Activated naive CD4-positive, alpha-beta T cell treated with anti-CD3 and anti-CD28 coated beads, Interleukin-2, amount 10 ng/mL, durations not matched to agents 7 days and 5 days (primary cell): ENCODE results near the gene SBF1.
"Not testable (repeated sequence)": the region's sequence is repeated elsewhere in the genome, so short reads cannot be mapped to it uniquely, and the experiment has no call there.

Experiments used
- CTCF ChIA-PET: fragments of 350-600 bp; sonication (Branson Sonifier 250); formaldehyde crosslinking; loops from one replicate; lab custom pipeline; 2021; ENCODE audit warnings: antibody characterized with exemption; lab: Charles Lee
- DNase-seq: peaks from one replicate; pipeline ENCODE4 v3.0.0-alpha.2; 2020
- H3K27ac Mint-ChIP-seq: one replicate; pipeline ENCODE4 v1.8.0; 2021; ENCODE audit warnings: mild to moderate bottlenecking, moderate library complexity, mixed read lengths
- H3K27me3 Mint-ChIP-seq: one replicate; pipeline ENCODE4 v1.8.0; 2021; ENCODE audit warnings: mild to moderate bottlenecking, mixed read lengths
- H3K36me3 Mint-ChIP-seq: one replicate; pipeline ENCODE4 v1.8.0; 2021; ENCODE audit warnings: mixed read lengths
- H3K4me1 Mint-ChIP-seq: one replicate; pipeline ENCODE4 v1.8.0; 2021; ENCODE audit warnings: mixed read lengths
- H3K4me3 Mint-ChIP-seq: one replicate; pipeline ENCODE4 v1.8.0; 2021; ENCODE audit warnings: mild to moderate bottlenecking, moderate library complexity, mixed read lengths
- H3K9me3 Mint-ChIP-seq: one replicate; pipeline ENCODE4 v1.8.0; 2021; ENCODE audit warnings: mixed read lengths

The SBF1 gene, protein sequence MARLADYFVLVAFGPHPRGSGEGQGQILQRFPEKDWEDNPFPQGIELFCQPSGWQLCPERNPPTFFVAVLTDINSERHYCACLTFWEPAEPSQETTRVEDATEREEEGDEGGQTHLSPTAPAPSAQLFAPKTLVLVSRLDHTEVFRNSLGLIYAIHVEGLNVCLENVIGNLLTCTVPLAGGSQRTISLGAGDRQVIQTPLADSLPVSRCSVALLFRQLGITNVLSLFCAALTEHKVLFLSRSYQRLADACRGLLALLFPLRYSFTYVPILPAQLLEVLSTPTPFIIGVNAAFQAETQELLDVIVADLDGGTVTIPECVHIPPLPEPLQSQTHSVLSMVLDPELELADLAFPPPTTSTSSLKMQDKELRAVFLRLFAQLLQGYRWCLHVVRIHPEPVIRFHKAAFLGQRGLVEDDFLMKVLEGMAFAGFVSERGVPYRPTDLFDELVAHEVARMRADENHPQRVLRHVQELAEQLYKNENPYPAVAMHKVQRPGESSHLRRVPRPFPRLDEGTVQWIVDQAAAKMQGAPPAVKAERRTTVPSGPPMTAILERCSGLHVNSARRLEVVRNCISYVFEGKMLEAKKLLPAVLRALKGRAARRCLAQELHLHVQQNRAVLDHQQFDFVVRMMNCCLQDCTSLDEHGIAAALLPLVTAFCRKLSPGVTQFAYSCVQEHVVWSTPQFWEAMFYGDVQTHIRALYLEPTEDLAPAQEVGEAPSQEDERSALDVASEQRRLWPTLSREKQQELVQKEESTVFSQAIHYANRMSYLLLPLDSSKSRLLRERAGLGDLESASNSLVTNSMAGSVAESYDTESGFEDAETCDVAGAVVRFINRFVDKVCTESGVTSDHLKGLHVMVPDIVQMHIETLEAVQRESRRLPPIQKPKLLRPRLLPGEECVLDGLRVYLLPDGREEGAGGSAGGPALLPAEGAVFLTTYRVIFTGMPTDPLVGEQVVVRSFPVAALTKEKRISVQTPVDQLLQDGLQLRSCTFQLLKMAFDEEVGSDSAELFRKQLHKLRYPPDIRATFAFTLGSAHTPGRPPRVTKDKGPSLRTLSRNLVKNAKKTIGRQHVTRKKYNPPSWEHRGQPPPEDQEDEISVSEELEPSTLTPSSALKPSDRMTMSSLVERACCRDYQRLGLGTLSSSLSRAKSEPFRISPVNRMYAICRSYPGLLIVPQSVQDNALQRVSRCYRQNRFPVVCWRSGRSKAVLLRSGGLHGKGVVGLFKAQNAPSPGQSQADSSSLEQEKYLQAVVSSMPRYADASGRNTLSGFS (N-terminal part only)

DNA sequence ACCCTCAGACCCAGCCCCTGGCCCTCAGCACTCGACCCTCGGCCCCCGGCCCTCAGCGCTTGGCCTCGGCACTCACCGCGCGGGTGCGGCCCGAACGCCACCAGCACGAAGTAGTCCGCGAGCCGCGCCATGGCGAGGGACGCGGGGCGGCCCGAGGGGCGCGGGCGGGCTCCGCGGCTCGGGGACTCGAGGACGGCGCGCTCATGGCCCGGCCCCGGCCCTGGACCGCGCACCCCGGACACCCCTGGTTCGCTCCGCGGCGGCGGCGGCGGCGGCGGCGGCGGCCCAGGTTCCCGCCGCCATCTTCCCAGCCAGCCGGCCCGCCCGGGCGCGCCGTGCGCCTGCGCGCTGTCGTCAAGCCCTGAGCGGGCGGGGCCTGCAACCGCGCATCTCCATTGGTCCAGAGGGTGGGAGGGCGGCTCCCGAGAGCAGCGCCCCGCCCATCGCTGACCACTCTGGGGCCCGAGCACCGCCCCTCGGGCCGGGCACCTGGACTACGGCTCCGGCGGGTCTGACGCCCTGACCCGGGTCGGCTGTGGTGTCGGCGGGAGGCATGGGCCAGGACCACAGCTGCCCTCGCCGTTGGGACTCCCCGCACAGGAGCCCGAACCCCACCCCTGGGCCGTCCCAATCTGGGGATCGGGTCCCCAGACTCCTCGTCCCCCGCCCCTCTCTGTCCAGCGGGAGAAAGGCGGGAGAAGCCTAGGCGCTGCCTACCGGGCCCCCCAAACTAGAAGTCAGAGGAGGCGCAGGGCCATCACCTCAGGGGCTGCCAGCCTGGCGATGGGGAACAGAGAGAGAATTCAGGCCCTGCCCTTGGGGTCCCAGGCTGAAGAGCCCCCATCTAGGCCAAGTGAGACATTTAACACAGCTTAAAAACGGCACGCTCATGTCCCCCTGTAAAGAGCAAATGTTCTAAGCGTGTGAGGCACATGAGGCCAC lies at the start of gene SBF1:
Gene SBF1, minus strand, starts transcription at position 326 of the 942 bp plus-strand sequence. Its CDS starts 195 bp downstream, at position 131.
- CTCF ChIA-PET, result interaction anchor here (1.8 to 3.1 kb wide), 3 partner anchors 18 to 146 kb away, joined by 5 to 14 read pairs (median 5); no protein-coding TSS in a partner anchor
- H3K27me3 Mint-ChIP-seq, result peaks cover 34% of the 10 kb centered on the region
- H3K4me3 Mint-ChIP-seq, result peak within 1 kb of the TSS; percentile 86
- H3K27ac Mint-ChIP-seq, result peak within 1 kb of the TSS; percentile 91
- peaks cover 12% of the 10 kb centered on the region for H3K36me3 Mint-ChIP-seq
- DNase-seq, result peak; percentile 92
- peaks cover 57% of the 10 kb centered on the region for H3K4me1 Mint-ChIP-seq
- no peaks in the 10 kb centered on the region for H3K9me3 Mint-ChIP-seq

DNA sequence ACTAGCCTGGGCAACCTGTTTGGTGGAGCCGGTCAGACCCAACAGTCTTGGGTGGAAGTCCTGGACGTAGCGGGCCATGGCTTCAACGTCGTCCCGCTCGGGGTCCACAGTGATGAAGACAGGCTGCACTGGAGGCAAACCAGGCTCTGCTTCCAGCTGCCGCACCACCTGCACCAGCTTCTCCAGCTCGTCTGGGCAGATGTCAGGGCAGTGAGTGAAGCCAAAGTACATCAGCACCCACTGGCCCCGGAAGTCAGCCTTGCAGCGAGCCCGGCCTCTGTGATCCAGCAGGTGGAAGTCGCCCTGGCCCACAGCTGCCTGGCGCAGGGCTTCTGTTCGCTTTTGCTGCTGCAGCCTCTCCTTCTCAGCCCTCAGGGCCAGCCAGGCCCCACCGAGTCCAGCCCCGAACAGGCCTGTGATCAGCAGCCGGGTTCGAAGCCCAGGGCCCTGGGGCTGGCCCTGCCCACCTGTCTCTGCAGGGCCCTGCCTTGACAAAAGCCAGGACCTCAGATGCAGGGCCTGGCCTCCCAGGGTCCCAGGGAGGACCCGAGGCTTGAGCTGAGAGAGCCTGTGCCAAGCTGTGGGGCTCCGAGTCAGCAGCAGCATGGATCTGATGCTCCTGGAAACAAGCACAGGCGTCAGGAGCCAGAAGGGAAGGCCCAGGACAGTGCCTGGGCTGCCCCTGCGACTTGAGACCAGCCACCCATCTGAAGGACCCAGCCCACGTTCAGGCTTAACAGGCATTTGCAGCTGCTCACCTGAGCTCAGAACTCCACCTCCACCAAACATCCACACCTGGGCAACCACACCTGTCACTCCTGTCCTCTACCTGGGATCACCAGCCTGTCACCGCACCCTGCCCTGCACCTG lies 49.2 kb upstream of the SBF1 start:
- peaks cover 18% of the 10 kb centered on the region for H3K36me3 Mint-ChIP-seq
- peak overlapping the region; percentile 95 for H3K27ac Mint-ChIP-seq
- H3K9me3 Mint-ChIP-seq, result no peaks in the 10 kb centered on the region
- no peaks in the 10 kb centered on the region for H3K27me3 Mint-ChIP-seq
- H3K4me1 Mint-ChIP-seq, result peaks cover 35% of the 10 kb centered on the region
- CTCF ChIA-PET, result interaction anchor here (0.5 to 6.1 kb wide), 5 partner anchors 8 to 169 kb away, joined by 3 to 46 read pairs (median 16); partner anchors contain the start of genes KLHDC7B and SYCE3
- peak; percentile 21 for DNase-seq
- H3K4me3 Mint-ChIP-seq, result peak overlapping the region; percentile 88

DNA sequence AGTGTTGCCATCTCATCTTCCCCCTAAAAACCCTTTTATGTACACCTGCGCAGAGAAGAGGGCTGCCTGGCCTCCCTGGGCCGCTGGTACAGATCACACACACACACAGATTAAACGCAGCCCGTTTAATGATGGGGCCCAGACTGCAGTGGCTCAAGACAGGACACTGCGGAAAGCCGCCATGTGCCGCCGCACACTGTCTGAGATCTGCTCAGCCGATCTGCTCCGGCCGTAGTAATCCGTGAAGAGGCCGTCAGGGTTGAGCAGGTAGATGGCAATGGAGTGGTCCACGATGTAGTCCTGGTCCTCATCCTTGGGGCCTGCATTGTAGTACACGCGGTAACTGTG lies 48.6 kb upstream of the SBF1 start:
- CTCF ChIA-PET, result interaction anchor here (1.1 to 2.9 kb wide), 2 partner anchors 8 to 15 kb away, joined by 4 to 16 read pairs; no protein-coding TSS in a partner anchor
- H3K27me3 Mint-ChIP-seq, result no peaks in the 10 kb centered on the region
- peak overlapping the region; percentile 33 for H3K4me3 Mint-ChIP-seq
- peaks cover 29% of the 10 kb centered on the region for H3K4me1 Mint-ChIP-seq
- no peak for DNase-seq
- peaks cover 18% of the 10 kb centered on the region for H3K36me3 Mint-ChIP-seq
- no peaks in the 10 kb centered on the region for H3K9me3 Mint-ChIP-seq
- peak overlapping the region; percentile 28 for H3K27ac Mint-ChIP-seq

DNA sequence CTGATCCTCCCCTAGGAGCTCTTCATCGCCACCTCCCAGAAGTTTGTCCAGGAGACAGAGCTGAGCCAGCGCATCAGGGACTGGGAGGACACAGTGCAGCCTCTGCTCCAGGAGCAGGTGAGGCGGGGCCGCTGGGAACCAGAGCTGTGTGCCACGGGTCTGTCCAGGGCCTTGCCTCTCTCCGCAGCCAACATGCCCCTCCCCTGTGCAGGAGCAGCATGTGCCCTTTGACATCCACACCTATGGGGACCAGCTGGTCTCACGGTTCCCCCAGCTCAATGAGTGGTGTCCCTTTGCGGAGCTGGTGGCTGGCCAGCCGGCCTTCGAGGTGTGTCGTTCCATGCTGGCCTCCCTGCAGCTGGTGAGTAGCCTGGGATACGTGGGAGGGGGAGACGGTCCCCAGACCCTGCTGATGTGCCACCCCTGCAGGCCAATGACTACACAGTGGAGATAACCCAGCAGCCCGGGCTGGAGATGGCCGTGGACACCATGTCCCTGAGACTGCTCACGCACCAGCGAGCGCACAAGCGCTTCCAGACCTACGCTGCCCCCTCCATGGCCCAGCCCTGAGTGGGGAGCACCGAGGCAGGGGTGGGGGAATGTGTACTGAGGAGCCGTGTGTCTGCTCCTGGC lies 48.1 kb upstream of the SBF1 start:
- Mint-ChIP-seq H3K27me3 (no peaks in the 10 kb centered on the region), H3K36me3 (peaks cover 18% of the 10 kb centered on the region), H3K4me1 (peaks cover 24% of the 10 kb centered on the region), H3K4me3 (peak overlapping the region; percentile 37), H3K27ac (no peak overlapping the region), H3K9me3 (no peaks in the 10 kb centered on the region)
- DNase-seq, result no peak
- CTCF ChIA-PET, result interaction anchor here (1.1 to 1.6 kb wide), 2 partner anchors 14 to 98 kb away, joined by 4 read pairs; no protein-coding TSS in a partner anchor

DNA sequence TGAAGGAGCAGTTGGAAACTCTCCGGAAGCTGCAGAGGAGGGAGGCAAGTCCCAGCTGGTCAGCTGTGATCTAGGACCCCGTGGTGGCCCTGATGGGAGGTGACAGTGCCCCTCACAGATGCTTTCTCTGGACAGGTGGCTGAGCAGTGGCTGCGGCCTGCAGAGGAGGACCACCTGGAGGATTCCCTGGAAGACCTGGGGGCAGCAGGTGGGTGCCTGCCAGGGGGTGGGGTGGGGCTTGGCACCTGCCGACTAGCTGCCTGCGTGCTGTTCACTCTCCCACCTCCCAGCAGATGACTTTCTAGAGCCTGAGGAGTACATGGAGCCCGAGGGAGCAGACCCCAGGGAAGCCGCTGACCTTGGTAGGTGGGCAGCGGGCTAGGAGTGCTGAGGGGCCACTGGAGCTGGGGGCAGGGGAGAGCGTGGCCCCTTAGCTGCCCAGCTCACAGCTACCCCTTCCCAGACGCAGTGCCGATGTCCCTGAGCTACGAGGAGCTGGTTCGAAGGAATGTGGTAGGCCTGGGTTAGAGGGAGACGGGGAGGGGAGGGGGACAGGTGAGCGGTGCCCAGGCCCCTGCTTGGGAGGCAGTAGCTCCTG lies 47.5 kb upstream of the SBF1 start:
- peaks cover 21% of the 10 kb centered on the region for H3K36me3 Mint-ChIP-seq
- H3K27ac Mint-ChIP-seq, result peak overlapping the region; percentile 19
- no peak for DNase-seq
- H3K4me1 Mint-ChIP-seq, result peaks cover 18% of the 10 kb centered on the region
- H3K27me3 Mint-ChIP-seq, result no peaks in the 10 kb centered on the region
- H3K4me3 Mint-ChIP-seq, result no peak overlapping the region
- CTCF ChIA-PET, result interaction anchor here (1.1 to 1.6 kb wide), 2 partner anchors 13 to 98 kb away, joined by 4 read pairs; no protein-coding TSS in a partner anchor
- H3K9me3 Mint-ChIP-seq, result no peaks in the 10 kb centered on the region

DNA sequence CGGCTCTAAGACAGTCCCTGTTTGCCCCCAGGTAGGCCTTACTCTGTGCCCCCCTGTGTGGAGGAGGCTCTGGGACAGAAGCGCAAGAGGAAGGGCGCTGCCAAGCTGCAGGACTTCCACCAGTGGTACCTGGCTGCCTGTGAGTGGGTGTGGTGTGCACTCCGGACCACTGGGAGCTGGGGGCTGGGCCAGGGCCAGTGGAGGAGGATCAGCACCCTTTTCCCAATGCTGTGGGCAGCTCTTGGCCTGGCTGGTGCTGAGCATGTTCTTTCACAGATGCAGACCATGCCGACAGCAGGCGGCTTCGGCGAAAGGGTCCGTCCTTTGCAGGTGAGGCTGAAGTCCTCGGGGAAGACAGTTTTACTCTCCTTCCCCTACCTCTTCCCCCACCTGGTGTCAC lies 46.9 kb upstream of the SBF1 start:
- Mint-ChIP-seq H3K27me3 (no peaks in the 10 kb centered on the region), H3K36me3 (peaks cover 21% of the 10 kb centered on the region), H3K9me3 (no peaks in the 10 kb centered on the region), H3K4me1 (peaks cover 12% of the 10 kb centered on the region), H3K27ac (no peak overlapping the region), H3K4me3 (no peak overlapping the region)
- DNase-seq, result no peak
- CTCF ChIA-PET, result interaction anchor here (1.6 kb wide), 1 partner anchor 99 kb away, joined by 4 read pairs; no protein-coding TSS in a partner anchor

DNA sequence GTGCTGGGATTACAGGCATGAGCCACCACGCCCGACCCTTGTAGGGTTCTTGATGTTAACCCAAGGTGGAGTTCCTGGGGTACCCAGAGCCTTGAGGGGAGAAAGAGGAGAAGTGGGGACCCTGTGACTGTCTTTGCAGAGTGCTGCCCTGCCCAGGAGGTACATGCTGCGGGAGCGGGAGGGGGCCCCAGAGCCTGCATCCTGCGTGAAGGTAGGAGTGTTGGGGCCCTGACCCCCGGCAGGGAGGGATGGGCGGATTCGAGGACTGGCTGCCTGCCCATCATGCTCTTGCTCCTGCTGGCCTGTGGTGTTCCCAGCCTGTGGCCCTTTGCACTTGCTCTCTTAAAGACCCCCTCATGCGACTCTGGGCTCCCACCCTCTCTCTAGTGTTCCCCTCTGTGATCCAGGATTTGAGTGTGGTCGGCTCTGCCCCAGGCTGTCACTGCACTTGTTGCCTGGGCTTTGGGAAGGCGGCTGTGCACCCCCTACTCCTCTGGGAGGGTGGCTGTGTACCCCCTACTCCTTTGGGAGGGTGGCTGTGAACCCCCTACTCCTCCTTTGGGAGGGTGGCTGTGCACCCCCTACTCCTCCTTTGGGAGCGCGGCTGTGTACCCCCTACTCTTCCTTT lies 46.1 kb upstream of the SBF1 start:
- DNase-seq, result no peak
- Mint-ChIP-seq H3K27me3 (no peaks in the 10 kb centered on the region), H3K27ac (peak overlapping the region; percentile 24), H3K4me3 (no peak overlapping the region), H3K9me3 (no peaks in the 10 kb centered on the region), H3K36me3 (peaks cover 22% of the 10 kb centered on the region), H3K4me1 (peaks cover 11% of the 10 kb centered on the region)
- CTCF ChIA-PET, result no interaction called here

DNA sequence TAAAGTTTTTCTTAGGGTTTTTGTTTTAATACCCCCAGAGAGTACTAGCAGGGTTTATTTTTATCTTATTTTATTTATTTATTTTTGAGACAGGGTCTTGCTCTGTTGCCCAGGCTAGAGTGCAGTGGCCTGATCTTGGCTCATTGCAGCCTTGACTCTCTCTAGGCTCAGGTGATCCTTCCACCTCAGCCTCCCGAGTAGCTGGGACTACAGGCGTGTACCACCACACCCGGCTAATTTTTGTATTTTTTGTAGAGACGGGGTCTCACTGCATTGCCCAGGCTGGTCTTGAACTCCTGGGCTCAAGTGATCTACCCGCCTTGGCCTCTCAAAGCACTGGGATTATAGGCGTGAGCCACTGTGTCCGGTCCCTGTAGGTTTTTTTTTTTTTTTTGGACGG lies 45.3 kb upstream of the SBF1 start:
- H3K4me3 Mint-ChIP-seq, DNase-seq, H3K27me3 Mint-ChIP-seq, H3K27ac Mint-ChIP-seq, H3K9me3 Mint-ChIP-seq, CTCF ChIA-PET: not testable (repeated sequence)
- Mint-ChIP-seq H3K4me1 (peaks cover 15% of the 10 kb centered on the region), H3K36me3 (peaks cover 22% of the 10 kb centered on the region)

DNA sequence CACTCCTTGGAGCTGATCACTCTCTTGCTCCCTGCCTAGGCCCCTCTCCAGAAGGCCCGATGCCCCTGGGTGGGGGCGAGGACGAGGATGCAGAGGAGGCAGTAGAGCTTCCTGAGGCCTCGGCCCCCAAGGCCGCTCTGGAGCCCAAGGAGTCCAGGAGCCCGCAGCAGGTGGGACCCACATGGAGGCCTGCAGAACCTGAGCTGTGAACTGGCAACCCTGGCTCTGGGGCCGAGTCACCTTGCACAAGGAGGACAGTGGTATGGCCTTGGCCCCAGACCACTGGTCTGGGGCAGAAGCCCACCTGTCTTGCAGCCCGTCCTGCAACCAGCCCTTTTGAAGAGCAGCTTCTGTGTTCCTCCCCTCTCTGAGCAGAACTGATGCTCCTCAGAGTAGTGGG lies 44.3 kb upstream of the SBF1 start:
- no peaks in the 10 kb centered on the region for H3K9me3 Mint-ChIP-seq
- H3K27ac Mint-ChIP-seq, result no peak overlapping the region
- H3K4me1 Mint-ChIP-seq, result peaks cover 11% of the 10 kb centered on the region
- DNase-seq, result no peak
- no peaks in the 10 kb centered on the region for H3K27me3 Mint-ChIP-seq
- H3K36me3 Mint-ChIP-seq, result peaks cover 22% of the 10 kb centered on the region
- H3K4me3 Mint-ChIP-seq, result no peak overlapping the region
- CTCF ChIA-PET, result no interaction called here

DNA sequence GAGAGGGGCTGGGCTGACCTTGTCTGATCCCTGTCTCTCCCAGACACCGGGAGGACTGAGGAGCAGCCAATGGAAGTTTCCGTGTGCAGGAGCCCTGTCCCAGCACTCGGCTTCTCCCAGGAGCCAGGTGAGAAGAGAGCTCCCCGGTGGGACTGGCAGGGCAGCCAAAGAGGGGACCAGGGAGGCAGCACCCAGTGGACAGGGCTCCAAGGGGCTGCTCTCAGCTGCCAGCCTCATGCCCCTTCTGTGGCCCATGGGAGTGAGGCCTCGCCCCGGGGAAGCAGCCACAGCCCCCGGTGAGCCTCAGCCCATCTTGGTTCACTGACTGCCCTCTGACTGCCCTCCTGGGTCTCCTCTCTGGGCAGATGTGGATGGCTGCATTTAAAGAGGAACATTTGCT lies 43.8 kb upstream of the SBF1 start:
- Mint-ChIP-seq H3K27ac (no peak overlapping the region), H3K4me1 (peaks cover 12% of the 10 kb centered on the region), H3K36me3 (peaks cover 22% of the 10 kb centered on the region), H3K9me3 (no peaks in the 10 kb centered on the region), H3K27me3 (no peaks in the 10 kb centered on the region), H3K4me3 (no peak overlapping the region)
- CTCF ChIA-PET, result no interaction called here
- no peak for DNase-seq
